ENCODE measurements around the gene TSPEAR. TPM values are rescaled to one million over a fixed set of nuclear protein-coding genes. Genes with fewer than 3 reads are reported as not detected.

Gene TSPEAR
- total RNA-seq, 2 donors from 2014 or later: not detected

- H3K36me3 ChIP-seq: no peaks in the 10 kb centered on the region
- H3K4me1 ChIP-seq: no peaks in the 10 kb centered on the region
- H3K27me3 ChIP-seq: no peaks in the 10 kb centered on the region
- no peaks in the 10 kb centered on the region for H3K9me3 ChIP-seq
- TF ChIP-seq CTCF (IDR thresholded peaks at IDR 0.05): no peak
- no peak for DNase-seq
- intact Hi-C loops (cut with DNase I): no loop called here
- H3K4me3 ChIP-seq: no peak overlapping the region
- H3K27ac ChIP-seq: no peak overlapping the region
- no peak overlapping the region for H3K9ac ChIP-seq (ENCODE audit: low read depth in 2 of 2, low read length in 2 of 2)
These were observed 143.1 kb downstream of the TSPEAR start for GRCh38 chr21:44568261-44568660.

- no peaks in the 10 kb centered on the region for H3K9me3 ChIP-seq
- no peak for DNase-seq
These were observed 143.7 kb downstream of the TSPEAR start for GRCh38 chr21:44567481-44568171.

GRCh38 chr21:44566403-44566802, 145.0 kb downstream of the TSPEAR start:
- no peaks in the 10 kb centered on the region for H3K9me3 ChIP-seq
- no peaks in the 10 kb centered on the region for H3K4me1 ChIP-seq
- H3K9ac ChIP-seq (ENCODE audit: low read depth in 2 of 2, low read length in 2 of 2): no peak overlapping the region
- TF ChIP-seq CTCF (IDR thresholded peaks at IDR 0.05): no peak
- intact Hi-C loops (cut with DNase I): no loop called here
- no peak overlapping the region for H3K4me3 ChIP-seq
- no peak for DNase-seq
- H3K27ac ChIP-seq: no peak overlapping the region
- H3K27me3 ChIP-seq: no peaks in the 10 kb centered on the region
- H3K36me3 ChIP-seq: no peaks in the 10 kb centered on the region

More at GRCh38 chr21:44567481-44568171, 143.7 kb downstream of the TSPEAR start:
- no peaks in the 10 kb centered on the region for H3K4me1 ChIP-seq
- H3K9ac ChIP-seq (ENCODE audit: low read depth in 2 of 2, low read length in 2 of 2): no peak overlapping the region
- no peak overlapping the region for H3K27ac ChIP-seq
- H3K27me3 ChIP-seq: no peaks in the 10 kb centered on the region
- no peak for TF ChIP-seq CTCF (IDR thresholded peaks at IDR 0.05)
- intact Hi-C loops (cut with DNase I): no loop called here
- no peaks in the 10 kb centered on the region for H3K36me3 ChIP-seq
- H3K4me3 ChIP-seq: no peak overlapping the region

DNA sequence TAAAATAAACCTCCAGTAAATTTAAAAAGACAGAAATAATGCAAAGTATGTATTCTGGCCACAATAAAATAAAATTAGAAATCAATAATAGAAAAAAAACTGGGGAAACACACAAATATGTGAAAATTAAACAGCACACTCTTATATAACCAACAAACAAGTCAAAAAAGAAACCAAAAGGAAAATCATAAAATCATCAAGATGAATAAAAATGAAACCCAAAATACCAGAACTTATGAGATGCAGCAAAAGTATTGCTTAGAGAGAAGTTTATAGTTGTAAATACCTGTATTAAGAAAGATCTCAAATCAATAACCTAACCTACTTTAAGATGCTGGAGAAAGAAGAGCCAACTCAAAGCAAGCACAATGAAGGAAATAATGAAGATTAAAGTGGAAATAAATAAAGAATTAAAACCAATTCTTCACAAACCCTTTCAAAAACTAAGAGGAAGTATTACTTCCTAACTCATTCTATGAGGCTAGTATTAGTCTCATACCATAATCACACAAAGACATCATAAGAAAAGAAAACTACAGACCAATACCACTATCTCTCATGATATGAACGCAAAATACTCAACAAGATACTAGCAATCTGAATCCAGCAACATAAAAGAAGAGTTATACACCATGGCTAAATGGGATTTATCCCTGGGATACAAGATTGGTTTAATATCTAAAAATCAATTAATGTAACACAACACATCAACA, 146.3 kb downstream of the TSPEAR start:
- Histone ChIP-seq H3K27me3 (no peaks in the 10 kb centered on the region), H3K36me3 (no peaks in the 10 kb centered on the region), H3K4me3 (no peak overlapping the region), H3K9ac (ENCODE audit: low read depth in 2 of 2, low read length in 2 of 2) (no peak overlapping the region), H3K27ac (no peak overlapping the region), H3K9me3 (no peaks in the 10 kb centered on the region), H3K4me1 (no peaks in the 10 kb centered on the region)
- TF ChIP-seq CTCF (IDR thresholded peaks at IDR 0.05): no peak
- DNase-seq: no peak
- intact Hi-C loops (cut with DNase I): no loop called here

DNA sequence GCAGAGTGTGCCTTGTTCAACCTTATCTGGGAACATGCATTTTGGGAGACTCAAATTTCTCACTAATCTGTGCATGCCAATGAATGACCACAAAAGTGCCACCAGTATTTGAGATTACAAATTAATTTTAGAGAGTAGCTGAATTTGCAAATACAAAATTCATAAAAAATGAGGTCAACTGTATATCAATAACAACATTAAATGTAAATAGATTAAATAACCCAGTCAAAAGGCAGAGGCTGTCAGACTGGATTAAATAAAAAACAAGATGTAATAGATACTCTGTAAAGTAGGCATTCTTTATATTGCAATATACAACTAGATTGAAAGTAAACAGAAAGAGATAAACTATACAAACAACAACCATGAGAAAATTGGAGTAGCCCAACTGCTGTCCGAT, 147.3 kb downstream of the TSPEAR start:
- intact Hi-C loops (cut with DNase I): no loop called here
- no peaks in the 10 kb centered on the region for H3K9me3 ChIP-seq

More for the DNA sequence above, 147.3 kb downstream of the TSPEAR start:
- H3K36me3 ChIP-seq: no peaks in the 10 kb centered on the region
- no peak overlapping the region for H3K9ac ChIP-seq (ENCODE audit: low read depth in 2 of 2, low read length in 2 of 2)
- no peak for TF ChIP-seq CTCF (IDR thresholded peaks at IDR 0.05)
- H3K4me3 ChIP-seq: no peak overlapping the region
- H3K4me1 ChIP-seq: no peaks in the 10 kb centered on the region
- no peak overlapping the region for H3K27ac ChIP-seq
- DNase-seq: no peak
- no peaks in the 10 kb centered on the region for H3K27me3 ChIP-seq
